Measurements from ENCODE around the gene IGF2R.

Gene IGF2R

GRCh38 chr6:160068346-160068745 lies 99.5 kb downstream of the IGF2R start:
- Histone ChIP-seq H3K4me1 (ENCODE audit: control insufficient read depth, insufficient read depth, low read length, poor library complexity, severe bottlenecking) (peaks cover 11% of the 10 kb centered on the region), H3K4me3 (ENCODE audit: insufficient read depth, low read depth, low read length, poor library complexity, severe bottlenecking) (no peak overlapping the region), H3K27ac (ENCODE audit: insufficient read depth, low read length, poor library complexity, severe bottlenecking) (no peak overlapping the region), H3K36me3 (ENCODE audit: control insufficient read depth, insufficient read depth, low read length) (peaks cover 69% of the 10 kb centered on the region), H3K9me3 (ENCODE audit: control insufficient read depth, low read length) (no peaks in the 10 kb centered on the region), H3K27me3 (replicated peaks; ENCODE audit: control insufficient read depth, insufficient read depth, low read length, poor library complexity, severe bottlenecking) (no peaks in the 10 kb centered on the region)
- no peak for DNase-seq

- H3K27ac ChIP-seq (ENCODE audit: insufficient read depth, low read length, poor library complexity, severe bottlenecking) = no peak overlapping the region
- H3K4me1 ChIP-seq (ENCODE audit: control insufficient read depth, insufficient read depth, low read length, poor library complexity, severe bottlenecking) = peaks cover 11% of the 10 kb centered on the region
- H3K4me3 ChIP-seq (ENCODE audit: insufficient read depth, low read depth, low read length, poor library complexity, severe bottlenecking) = no peak overlapping the region
- peak in 1 of 3 donors; percentile 3 for DNase-seq
- H3K27me3 ChIP-seq (replicated peaks; ENCODE audit: control insufficient read depth, insufficient read depth, low read length, poor library complexity, severe bottlenecking) = no peaks in the 10 kb centered on the region
- H3K36me3 ChIP-seq (ENCODE audit: control insufficient read depth, insufficient read depth, low read length) = peaks cover 69% of the 10 kb centered on the region
- H3K9me3 ChIP-seq (ENCODE audit: control insufficient read depth, low read length) = no peaks in the 10 kb centered on the region
Observed at GRCh38 chr6:160069050-160069454, 100.2 kb downstream of the IGF2R start.

GRCh38 chr6:160069459-160069858 lies 100.6 kb downstream of the IGF2R start:
- no peak overlapping the region for H3K4me3 ChIP-seq (ENCODE audit: insufficient read depth, low read depth, low read length, poor library complexity, severe bottlenecking)
- no peaks in the 10 kb centered on the region for H3K9me3 ChIP-seq (ENCODE audit: control insufficient read depth, low read length)
- no peak overlapping the region for H3K27ac ChIP-seq (ENCODE audit: insufficient read depth, low read length, poor library complexity, severe bottlenecking)
- no peak for DNase-seq
- no peaks in the 10 kb centered on the region for H3K27me3 ChIP-seq (replicated peaks; ENCODE audit: control insufficient read depth, insufficient read depth, low read length, poor library complexity, severe bottlenecking)
- H3K36me3 ChIP-seq (ENCODE audit: control insufficient read depth, insufficient read depth, low read length) = peaks cover 69% of the 10 kb centered on the region
- peaks cover 11% of the 10 kb centered on the region for H3K4me1 ChIP-seq (ENCODE audit: control insufficient read depth, insufficient read depth, low read length, poor library complexity, severe bottlenecking)

- no peak overlapping the region for H3K4me3 ChIP-seq (ENCODE audit: insufficient read depth, low read depth, low read length, poor library complexity, severe bottlenecking)
- DNase-seq = no peak
- H3K27me3 ChIP-seq (replicated peaks; ENCODE audit: control insufficient read depth, insufficient read depth, low read length, poor library complexity, severe bottlenecking) = no peaks in the 10 kb centered on the region
- H3K4me1 ChIP-seq (ENCODE audit: control insufficient read depth, insufficient read depth, low read length, poor library complexity, severe bottlenecking) = peaks cover 11% of the 10 kb centered on the region
- H3K36me3 ChIP-seq (ENCODE audit: control insufficient read depth, insufficient read depth, low read length) = peaks cover 61% of the 10 kb centered on the region
- no peak overlapping the region for H3K27ac ChIP-seq (ENCODE audit: insufficient read depth, low read length, poor library complexity, severe bottlenecking)
- H3K9me3 ChIP-seq (ENCODE audit: control insufficient read depth, low read length) = no peaks in the 10 kb centered on the region
Observed at GRCh38 chr6:160070427-160070826, 101.5 kb downstream of the IGF2R start.

DNA sequence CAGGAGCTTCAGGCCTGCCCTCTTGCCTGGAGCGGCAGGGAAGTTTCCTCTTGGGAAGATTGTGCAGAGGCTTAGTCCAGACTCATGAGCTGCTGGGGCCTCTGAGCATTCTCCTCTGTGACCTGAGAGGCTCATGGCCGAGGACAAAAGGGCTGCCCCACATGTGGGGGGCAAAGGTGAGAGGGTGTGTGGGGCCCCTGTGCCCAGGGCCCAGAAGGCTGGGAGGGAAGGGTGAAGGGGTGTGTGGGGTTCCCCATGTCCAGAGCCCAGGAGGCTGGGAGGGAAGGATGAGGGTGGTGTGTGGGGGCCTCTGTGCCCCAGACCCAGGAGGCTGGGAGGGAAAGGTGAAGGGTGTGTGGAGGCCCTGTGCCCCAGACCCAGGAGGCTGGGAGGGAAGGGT lies 101.9 kb downstream of the IGF2R start:
- peaks cover 60% of the 10 kb centered on the region for H3K36me3 ChIP-seq (ENCODE audit: control insufficient read depth, insufficient read depth, low read length)
- no peak overlapping the region for H3K27ac ChIP-seq (ENCODE audit: insufficient read depth, low read length, poor library complexity, severe bottlenecking)
- no peak for DNase-seq
- no peaks in the 10 kb centered on the region for H3K27me3 ChIP-seq (replicated peaks; ENCODE audit: control insufficient read depth, insufficient read depth, low read length, poor library complexity, severe bottlenecking)
- peaks cover 11% of the 10 kb centered on the region for H3K4me1 ChIP-seq (ENCODE audit: control insufficient read depth, insufficient read depth, low read length, poor library complexity, severe bottlenecking)
- no peaks in the 10 kb centered on the region for H3K9me3 ChIP-seq (ENCODE audit: control insufficient read depth, low read length)
- H3K4me3 ChIP-seq (ENCODE audit: insufficient read depth, low read depth, low read length, poor library complexity, severe bottlenecking) = no peak overlapping the region

- Histone ChIP-seq H3K4me1 (ENCODE audit: control insufficient read depth, insufficient read depth, low read length, poor library complexity, severe bottlenecking) (peaks cover 11% of the 10 kb centered on the region), H3K4me3 (ENCODE audit: insufficient read depth, low read depth, low read length, poor library complexity, severe bottlenecking) (no peak overlapping the region), H3K27me3 (replicated peaks; ENCODE audit: control insufficient read depth, insufficient read depth, low read length, poor library complexity, severe bottlenecking) (no peaks in the 10 kb centered on the region), H3K9me3 (ENCODE audit: control insufficient read depth, low read length) (no peaks in the 10 kb centered on the region), H3K36me3 (ENCODE audit: control insufficient read depth, insufficient read depth, low read length) (peaks cover 59% of the 10 kb centered on the region), H3K27ac (ENCODE audit: insufficient read depth, low read length, poor library complexity, severe bottlenecking) (no peak overlapping the region)
- no peak for DNase-seq
Observed at GRCh38 chr6:160071805-160072690, 103.2 kb downstream of the IGF2R start.

GRCh38 chr6:160073272-160073671 lies 104.4 kb downstream of the IGF2R start:
- Histone ChIP-seq H3K9me3 (ENCODE audit: control insufficient read depth, low read length) (no peaks in the 10 kb centered on the region), H3K36me3 (ENCODE audit: control insufficient read depth, insufficient read depth, low read length) (peaks cover 65% of the 10 kb centered on the region), H3K4me3 (ENCODE audit: insufficient read depth, low read depth, low read length, poor library complexity, severe bottlenecking) (no peak overlapping the region), H3K27ac (ENCODE audit: insufficient read depth, low read length, poor library complexity, severe bottlenecking) (no peak overlapping the region), H3K4me1 (ENCODE audit: control insufficient read depth, insufficient read depth, low read length, poor library complexity, severe bottlenecking) (peaks cover 11% of the 10 kb centered on the region), H3K27me3 (replicated peaks; ENCODE audit: control insufficient read depth, insufficient read depth, low read length, poor library complexity, severe bottlenecking) (no peaks in the 10 kb centered on the region)
- no peak for DNase-seq

GRCh38 chr6:160076009-160076408 lies 107.1 kb downstream of the IGF2R start:
- Histone ChIP-seq H3K4me1 (ENCODE audit: control insufficient read depth, insufficient read depth, low read length, poor library complexity, severe bottlenecking) (no peaks in the 10 kb centered on the region), H3K27ac (ENCODE audit: insufficient read depth, low read length, poor library complexity, severe bottlenecking) (no peak overlapping the region), H3K9me3 (ENCODE audit: control insufficient read depth, low read length) (no peaks in the 10 kb centered on the region), H3K36me3 (ENCODE audit: control insufficient read depth, insufficient read depth, low read length) (peaks cover 71% of the 10 kb centered on the region), H3K4me3 (ENCODE audit: insufficient read depth, low read depth, low read length, poor library complexity, severe bottlenecking) (no peak overlapping the region), H3K27me3 (replicated peaks; ENCODE audit: control insufficient read depth, insufficient read depth, low read length, poor library complexity, severe bottlenecking) (no peaks in the 10 kb centered on the region)
- no peak for DNase-seq

- Histone ChIP-seq H3K4me1 (ENCODE audit: control insufficient read depth, insufficient read depth, low read length, poor library complexity, severe bottlenecking) (no peaks in the 10 kb centered on the region), H3K36me3 (ENCODE audit: control insufficient read depth, insufficient read depth, low read length) (peaks cover 62% of the 10 kb centered on the region), H3K9me3 (ENCODE audit: control insufficient read depth, low read length) (no peaks in the 10 kb centered on the region), H3K27me3 (replicated peaks; ENCODE audit: control insufficient read depth, insufficient read depth, low read length, poor library complexity, severe bottlenecking) (no peaks in the 10 kb centered on the region), H3K4me3 (ENCODE audit: insufficient read depth, low read depth, low read length, poor library complexity, severe bottlenecking) (no peak overlapping the region), H3K27ac (ENCODE audit: insufficient read depth, low read length, poor library complexity, severe bottlenecking) (no peak overlapping the region)
- no peak for DNase-seq
Observed at GRCh38 chr6:160077024-160077423, 108.1 kb downstream of the IGF2R start.

DNA sequence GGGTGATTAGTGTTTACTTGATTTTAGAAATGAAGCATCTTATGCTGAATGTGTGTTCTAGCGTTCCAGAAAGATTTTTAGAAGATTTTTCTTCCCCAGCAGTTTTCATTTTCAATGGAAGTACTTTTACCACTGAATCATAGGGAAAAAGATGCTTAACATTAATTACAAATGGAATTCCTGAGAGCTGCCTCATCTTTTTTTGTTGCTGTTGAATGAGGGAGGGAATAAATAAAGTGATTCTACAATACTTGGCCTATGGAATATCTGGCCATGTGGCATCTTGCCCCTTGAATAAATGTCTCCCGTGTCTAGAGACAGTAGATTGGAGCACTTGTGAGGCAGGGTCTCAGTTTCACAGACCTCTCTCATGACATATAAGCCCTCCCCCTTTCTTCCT lies 108.6 kb downstream of the IGF2R start:
- H3K4me1 ChIP-seq (ENCODE audit: control insufficient read depth, insufficient read depth, low read length, poor library complexity, severe bottlenecking) = no peaks in the 10 kb centered on the region
- DNase-seq = no peak
- no peak overlapping the region for H3K4me3 ChIP-seq (ENCODE audit: insufficient read depth, low read depth, low read length, poor library complexity, severe bottlenecking)
- H3K27me3 ChIP-seq (replicated peaks; ENCODE audit: control insufficient read depth, insufficient read depth, low read length, poor library complexity, severe bottlenecking) = no peaks in the 10 kb centered on the region
- no peaks in the 10 kb centered on the region for H3K9me3 ChIP-seq (ENCODE audit: control insufficient read depth, low read length)
- no peak overlapping the region for H3K27ac ChIP-seq (ENCODE audit: insufficient read depth, low read length, poor library complexity, severe bottlenecking)
- H3K36me3 ChIP-seq (ENCODE audit: control insufficient read depth, insufficient read depth, low read length) = peaks cover 60% of the 10 kb centered on the region
